AG04449 (cell line): ENCODE data around the gene DNM3.
A peak's percentile ranks its signal among the peaks of the same experiment; 100 is the strongest.

Source experiments
- CTCF ChIA-PET: fragments of 350-600 bp; formaldehyde crosslinking; extraction: SDS; loops from one replicate; lab custom pipeline; 2021; ENCODE audit warnings: antibody characterized with exemption; lab: Yijun Ruan, JAX
- POLR2A ChIA-PET: fragments of 400-600, 350-600 bp; formaldehyde crosslinking; extraction: SDS; loops from one replicate; lab custom pipeline; 2020; ENCODE audit warnings: antibody characterized with exemption, inconsistent platforms; lab: Yijun Ruan, JAX
- DNase-seq: peaks from one replicate; pipeline ENCODE4 v3.0.0-alpha.2; 2010; ENCODE audit warnings: low read depth, low spot score
- H3K4me3 ChIP-seq: 2 replicates; pipeline ENCODE4 v1.5.1; 2011; ENCODE audit warnings: low read depth, mild to moderate bottlenecking, control low read depth, low read length
- TF ChIP-seq, protein P1 (sequence below): IDR thresholded peaks from one replicate; pipeline ENCODE4 v1.5.1; 2011; ENCODE audit warnings: mild to moderate bottlenecking, moderate library complexity, low read length, control low read depth, inconsistent platforms; ENCODE audit not compliant: insufficient read depth; ENCODE audit errors: missing control alignments

Gene DNM3

DNA sequence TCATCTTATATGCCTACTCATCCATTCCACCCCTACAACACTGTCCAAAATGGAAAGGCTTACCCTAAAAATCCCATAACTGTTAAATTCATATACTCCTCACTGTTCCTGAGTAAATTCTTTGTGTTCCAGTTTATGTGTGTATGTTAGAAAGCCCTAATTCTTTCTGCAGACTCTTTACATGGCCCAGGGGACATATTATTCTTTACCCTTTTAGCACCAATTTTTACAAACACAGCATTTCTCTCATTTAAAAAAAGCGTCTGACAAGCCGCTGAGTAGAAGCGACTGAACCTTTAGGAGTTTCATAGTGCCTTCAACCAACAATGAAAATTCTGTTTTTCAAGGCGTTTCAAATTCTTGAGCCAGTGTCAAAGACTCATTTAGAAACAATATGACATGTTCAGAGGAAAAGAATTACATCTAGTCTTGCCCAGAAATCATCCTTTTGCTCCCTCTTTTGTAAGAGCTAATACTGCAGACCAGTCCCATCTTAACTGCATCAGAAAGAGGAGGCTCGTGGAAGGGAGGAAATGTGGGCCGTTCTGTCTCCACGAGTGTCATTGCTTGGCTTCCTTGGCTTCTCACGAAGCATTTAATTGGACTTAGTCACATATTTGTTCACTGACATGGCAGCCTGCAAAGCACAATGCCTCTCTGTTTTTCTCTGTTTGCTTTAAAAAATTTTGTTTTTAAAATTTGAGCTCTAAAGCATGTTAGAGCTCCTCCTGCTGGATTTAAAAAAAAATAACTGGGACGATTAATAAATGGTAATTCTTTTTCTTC is 557.9 kb downstream of the DNM3 start:
- TF ChIP-seq, protein P1, sequence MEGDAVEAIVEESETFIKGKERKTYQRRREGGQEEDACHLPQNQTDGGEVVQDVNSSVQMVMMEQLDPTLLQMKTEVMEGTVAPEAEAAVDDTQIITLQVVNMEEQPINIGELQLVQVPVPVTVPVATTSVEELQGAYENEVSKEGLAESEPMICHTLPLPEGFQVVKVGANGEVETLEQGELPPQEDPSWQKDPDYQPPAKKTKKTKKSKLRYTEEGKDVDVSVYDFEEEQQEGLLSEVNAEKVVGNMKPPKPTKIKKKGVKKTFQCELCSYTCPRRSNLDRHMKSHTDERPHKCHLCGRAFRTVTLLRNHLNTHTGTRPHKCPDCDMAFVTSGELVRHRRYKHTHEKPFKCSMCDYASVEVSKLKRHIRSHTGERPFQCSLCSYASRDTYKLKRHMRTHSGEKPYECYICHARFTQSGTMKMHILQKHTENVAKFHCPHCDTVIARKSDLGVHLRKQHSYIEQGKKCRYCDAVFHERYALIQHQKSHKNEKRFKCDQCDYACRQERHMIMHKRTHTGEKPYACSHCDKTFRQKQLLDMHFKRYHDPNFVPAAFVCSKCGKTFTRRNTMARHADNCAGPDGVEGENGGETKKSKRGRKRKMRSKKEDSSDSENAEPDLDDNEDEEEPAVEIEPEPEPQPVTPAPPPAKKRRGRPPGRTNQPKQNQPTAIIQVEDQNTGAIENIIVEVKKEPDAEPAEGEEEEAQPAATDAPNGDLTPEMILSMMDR: peak; percentile 23
- H3K4me3 ChIP-seq: no peak overlapping the region
- ChIA-PET CTCF (interaction anchor here (0.6 to 7.1 kb wide), 37 partner anchors 9 to 414 kb away, joined by 3 to 69 read pairs (median 4); partner anchors contain the start of gene C1orf105), POLR2A (interaction anchor here (0.6 to 2.8 kb wide), 4 partner anchors 41 to 256 kb away, joined by 3 to 15 read pairs (median 9); no protein-coding TSS in a partner anchor)
- peak; percentile 89 for DNase-seq

DNA sequence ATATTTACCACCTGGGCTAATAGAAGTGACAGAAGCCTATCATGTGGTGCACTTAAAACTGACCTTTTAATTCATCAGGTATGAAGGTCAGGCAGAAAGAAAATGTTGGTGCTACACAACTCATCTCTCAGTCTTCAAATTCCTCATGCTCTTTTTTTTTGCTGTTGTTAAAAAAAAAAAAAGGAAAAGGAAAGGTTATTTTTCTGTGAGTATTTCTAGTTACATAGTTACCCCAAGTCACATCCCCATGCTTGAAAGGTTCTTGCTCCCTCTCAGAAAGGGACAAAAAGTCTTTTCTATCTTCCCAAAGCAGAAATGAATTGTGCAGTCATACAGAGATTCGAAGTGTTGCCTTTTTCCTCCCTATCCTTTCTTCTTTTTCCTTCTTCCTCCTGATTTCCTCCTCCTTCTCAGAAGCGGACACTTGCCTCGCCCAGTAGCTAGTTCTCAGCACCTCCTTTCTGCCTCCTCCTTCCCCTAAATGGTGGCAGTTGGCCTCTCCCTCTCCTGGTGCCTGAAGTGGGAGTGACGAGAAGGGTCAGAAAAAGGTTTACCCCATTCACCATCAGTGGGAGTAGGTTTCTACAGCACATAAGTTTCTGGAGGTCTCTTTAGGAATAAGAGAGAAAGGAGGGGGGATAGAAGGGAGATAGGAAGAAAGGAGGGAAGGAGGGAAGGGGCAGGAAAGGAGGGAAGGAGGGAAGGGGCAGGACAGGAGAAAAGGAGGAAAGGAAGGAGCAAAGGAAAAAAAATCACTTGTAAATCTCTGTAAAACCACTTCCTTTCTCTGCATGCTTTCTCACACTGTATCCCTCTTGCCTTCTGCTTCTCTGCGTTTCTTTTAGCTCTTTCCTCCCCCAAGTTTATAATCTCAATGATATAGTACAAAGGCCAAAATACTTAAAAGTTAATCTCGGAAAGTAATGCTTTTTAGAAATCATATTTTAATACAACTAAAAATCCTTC is 558.7 kb downstream of the DNM3 start:
- DNase-seq: no peak
- no peak overlapping the region for H3K4me3 ChIP-seq
- CTCF ChIA-PET: interaction anchor here (0.7 to 7.1 kb wide), 44 partner anchors 8 to 414 kb away, joined by 3 to 69 read pairs (median 4); partner anchors contain the start of gene C1orf105
- TF ChIP-seq, protein P1: no peak
- POLR2A ChIA-PET: interaction anchor here (0.6 to 2.8 kb wide), 4 partner anchors 41 to 257 kb away, joined by 3 to 15 read pairs (median 9); no protein-coding TSS in a partner anchor

DNA sequence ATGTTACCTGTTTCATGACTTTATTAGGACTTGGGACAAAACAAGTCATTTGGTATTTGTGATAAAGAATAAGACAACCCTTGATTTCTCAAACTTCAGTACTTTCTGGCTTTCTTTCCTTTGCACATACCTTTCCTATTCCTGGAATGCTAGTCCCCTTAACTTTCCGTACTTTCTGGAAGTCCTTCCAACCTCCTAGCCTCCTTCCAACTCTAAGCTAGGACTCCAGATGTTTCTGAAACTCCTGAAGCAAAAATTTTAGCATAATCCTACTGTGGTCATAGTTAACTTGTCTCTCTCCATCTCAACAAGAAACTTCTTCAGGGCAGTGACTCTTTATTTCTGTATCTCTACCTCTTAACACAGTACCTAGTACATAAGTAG is 559.4 kb downstream of the DNM3 start:
- ChIA-PET POLR2A (interaction anchor here (0.6 kb wide), 1 partner anchor 52 kb away, joined by 3 read pairs; no protein-coding TSS in a partner anchor), CTCF (interaction anchor here (0.7 to 7.1 kb wide), 22 partner anchors 9 to 414 kb away, joined by 3 to 69 read pairs (median 5); no protein-coding TSS in a partner anchor)
- no peak overlapping the region for H3K4me3 ChIP-seq
- TF ChIP-seq, protein P1: no peak
- no peak for DNase-seq

DNA sequence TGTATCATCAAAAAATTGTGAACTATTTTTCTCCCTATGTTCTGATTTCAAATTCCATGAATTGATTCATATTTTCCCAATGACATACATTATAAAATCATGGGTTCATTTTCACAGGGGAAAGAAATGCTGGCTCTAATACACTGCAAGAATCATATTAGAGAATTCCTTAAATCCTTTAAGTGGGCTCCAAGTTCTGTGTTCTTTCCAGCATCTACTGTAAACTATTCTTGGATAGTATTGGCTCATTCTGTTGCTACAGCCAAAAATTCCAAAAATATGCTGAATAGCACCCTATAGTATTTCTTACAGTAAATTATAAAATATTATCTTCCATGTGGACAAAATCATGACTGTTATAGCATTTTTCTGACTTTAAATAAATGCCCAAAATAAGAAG is 560.2 kb downstream of the DNM3 start:
- DNase-seq: no peak
- TF ChIP-seq, protein P1: no peak
- ChIA-PET CTCF (interaction anchor here (1.2 to 7.1 kb wide), 9 partner anchors 10 to 415 kb away, joined by 3 to 69 read pairs (median 5); no protein-coding TSS in a partner anchor), POLR2A (no interaction called here)
- H3K4me3 ChIP-seq: no peak overlapping the region

DNA sequence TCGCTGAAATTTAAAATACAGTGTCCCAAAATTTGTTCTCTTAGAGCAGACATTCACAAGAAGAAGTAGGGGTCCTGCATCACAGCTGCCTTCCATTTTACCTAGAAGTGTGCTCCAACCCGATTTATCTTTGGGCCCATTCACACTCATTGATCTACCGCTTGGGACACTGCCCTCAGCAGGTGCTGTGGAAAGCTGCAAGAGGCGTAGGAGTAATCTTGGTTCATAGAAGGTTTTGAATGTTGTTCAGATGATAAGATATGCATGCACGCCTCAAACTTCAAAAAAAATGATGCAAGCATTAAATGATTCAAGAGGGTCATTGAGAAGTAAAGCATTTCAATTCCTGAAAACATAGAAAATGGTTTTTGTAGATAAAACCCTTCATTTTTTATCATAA is 560.6 kb downstream of the DNM3 start:
- TF ChIP-seq, protein P1: no peak
- no peak overlapping the region for H3K4me3 ChIP-seq
- POLR2A ChIA-PET: no interaction called here
- CTCF ChIA-PET: interaction anchor here (1.2 to 2.6 kb wide), 2 partner anchors 114 to 257 kb away, joined by 3 to 5 read pairs; no protein-coding TSS in a partner anchor
- no peak for DNase-seq
